IPS-18c (cell line): Measurements from ENCODE around the gene GTPBP1.

Source experiments
- H3K4me3 ChIP-seq: 2 replicates; pipeline ENCODE4 v1.7.0; 2013; ENCODE audit warnings: low read depth, mild to moderate bottlenecking, low read length, moderate library complexity; ENCODE audit not compliant: insufficient read depth
- H3K9me3 ChIP-seq: one replicate; pipeline ENCODE4 v1.6.1; 2013; ENCODE audit warnings: mild to moderate bottlenecking, low read length, moderate library complexity; ENCODE audit not compliant: control insufficient read depth, insufficient read depth

GTPBP1 gene

DNA sequence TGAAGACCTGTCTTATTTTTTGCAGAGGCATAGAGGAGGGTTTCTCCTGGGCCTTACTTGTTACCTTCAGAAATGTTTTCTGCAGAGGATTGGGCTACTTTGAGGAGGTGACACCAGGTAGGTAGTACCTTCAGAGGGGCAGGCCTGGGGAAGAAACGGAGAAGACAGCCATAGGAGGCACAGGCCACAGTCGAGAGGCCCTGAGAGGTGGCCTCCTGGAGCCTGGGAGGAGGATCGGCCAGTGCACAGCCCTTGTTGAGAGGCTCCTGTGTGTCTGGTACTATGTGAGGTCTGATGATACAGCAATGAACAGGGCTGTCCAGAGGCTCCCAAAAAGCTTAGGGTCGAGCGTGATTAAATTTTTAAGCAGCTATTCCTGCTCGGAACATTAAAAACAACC lies 11.5 kb downstream of the GTPBP1 start:
- H3K9me3 ChIP-seq: no peaks in the 10 kb centered on the region
- no peak overlapping the region for H3K4me3 ChIP-seq

DNA sequence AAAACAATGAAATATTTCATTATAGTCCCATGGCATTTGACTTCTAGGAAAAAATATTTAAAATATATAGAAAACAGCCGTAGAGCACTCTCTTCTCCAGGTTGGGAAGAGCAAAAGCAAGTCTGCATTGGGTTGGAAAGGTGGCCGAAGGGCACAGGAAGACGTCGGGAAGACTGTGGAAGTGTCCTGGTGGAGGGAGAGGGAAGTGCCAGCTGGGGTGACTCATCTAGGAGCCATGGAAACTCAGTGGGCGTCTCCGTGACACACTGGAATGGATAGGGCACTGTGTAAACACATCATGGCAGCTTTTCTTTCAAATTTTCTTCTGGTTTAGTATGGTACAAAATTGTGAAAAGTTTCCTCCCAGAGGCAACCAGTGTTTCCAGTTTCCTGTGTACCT lies 12.7 kb downstream of the GTPBP1 start:
- H3K9me3 ChIP-seq: no peaks in the 10 kb centered on the region
- no peak overlapping the region for H3K4me3 ChIP-seq

DNA sequence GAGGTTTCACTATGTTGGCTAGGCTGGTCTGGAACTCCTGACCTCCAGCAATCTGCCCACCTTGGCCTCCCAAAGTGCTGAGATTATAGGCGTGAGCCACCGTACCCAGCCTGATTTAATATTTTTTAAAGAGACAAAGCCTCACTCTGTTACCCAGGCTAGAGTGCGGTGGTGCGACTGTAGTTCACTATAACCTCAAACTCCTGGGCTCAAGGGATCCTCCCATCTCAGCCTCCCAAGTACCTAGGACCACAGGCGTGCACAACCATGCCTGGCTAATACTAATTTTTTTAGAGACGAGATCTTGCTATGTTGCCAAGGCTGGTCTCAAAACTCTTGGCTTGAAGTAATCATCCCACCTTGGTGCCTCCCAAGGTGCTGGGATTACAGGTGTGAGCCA lies 13.5 kb downstream of the GTPBP1 start:
- Histone ChIP-seq H3K4me3 (no peak overlapping the region), H3K9me3 (no peaks in the 10 kb centered on the region)

DNA sequence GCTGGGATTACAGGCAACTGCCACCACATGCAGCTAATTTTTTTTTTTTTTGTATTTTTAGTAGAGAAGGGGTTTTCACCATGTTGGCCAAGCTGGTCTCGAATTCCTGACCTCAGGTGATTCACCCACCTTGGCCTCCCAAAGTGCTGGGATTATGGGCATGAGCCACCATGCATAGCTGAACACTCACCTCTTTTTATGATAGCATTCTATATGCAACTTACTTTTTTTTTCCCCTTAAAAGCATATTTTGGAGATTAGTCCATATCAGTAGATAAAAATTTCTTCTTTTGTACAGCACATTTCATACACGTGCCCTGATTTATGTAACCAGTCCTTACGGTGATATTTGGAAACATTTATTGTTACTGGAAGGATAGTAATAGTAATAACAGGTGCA lies 14.6 kb downstream of the GTPBP1 start:
- H3K9me3 ChIP-seq: no peaks in the 10 kb centered on the region
- H3K4me3 ChIP-seq: no peak overlapping the region

DNA sequence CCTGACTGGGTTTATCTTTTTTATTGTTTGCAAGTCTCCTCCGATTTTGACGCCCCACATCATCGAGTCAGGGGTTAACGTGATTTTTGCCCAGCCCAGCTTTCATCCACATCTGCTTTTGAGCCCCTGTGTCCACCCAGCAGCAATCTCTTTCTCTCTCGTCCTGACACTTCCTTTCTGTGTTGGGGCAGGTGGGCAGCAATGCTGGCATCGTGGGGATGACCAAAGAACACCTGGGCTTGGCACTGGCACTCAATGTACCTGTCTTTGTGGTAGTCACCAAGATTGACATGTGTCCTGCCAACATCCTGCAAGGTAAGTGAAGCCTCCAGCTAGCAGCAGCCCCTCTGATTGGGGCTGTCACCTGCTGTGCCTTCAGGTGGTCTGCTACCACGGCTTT lies 15.8 kb downstream of the GTPBP1 start:
- H3K4me3 ChIP-seq: no peak overlapping the region
- H3K9me3 ChIP-seq: no peaks in the 10 kb centered on the region

DNA sequence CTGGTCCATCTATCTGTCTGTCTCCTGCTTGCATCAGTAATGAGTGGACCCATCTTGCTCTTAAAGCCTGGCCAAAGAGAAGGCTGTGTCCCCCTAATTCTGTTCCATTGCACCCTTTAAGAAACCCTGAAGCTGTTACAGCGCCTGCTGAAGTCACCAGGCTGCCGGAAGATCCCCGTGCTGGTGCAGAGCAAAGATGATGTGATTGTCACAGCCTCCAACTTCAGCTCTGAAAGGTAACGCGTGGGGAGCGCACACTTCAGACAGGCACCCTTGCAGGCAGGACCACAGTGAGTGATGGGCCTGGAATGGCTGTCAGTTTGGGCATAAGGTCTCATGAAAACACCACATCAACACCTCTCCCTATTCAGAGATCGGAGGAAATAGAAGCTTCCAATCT lies 18.4 kb downstream of the GTPBP1 start:
- H3K4me3 ChIP-seq: no peak overlapping the region
- H3K9me3 ChIP-seq: no peaks in the 10 kb centered on the region

DNA sequence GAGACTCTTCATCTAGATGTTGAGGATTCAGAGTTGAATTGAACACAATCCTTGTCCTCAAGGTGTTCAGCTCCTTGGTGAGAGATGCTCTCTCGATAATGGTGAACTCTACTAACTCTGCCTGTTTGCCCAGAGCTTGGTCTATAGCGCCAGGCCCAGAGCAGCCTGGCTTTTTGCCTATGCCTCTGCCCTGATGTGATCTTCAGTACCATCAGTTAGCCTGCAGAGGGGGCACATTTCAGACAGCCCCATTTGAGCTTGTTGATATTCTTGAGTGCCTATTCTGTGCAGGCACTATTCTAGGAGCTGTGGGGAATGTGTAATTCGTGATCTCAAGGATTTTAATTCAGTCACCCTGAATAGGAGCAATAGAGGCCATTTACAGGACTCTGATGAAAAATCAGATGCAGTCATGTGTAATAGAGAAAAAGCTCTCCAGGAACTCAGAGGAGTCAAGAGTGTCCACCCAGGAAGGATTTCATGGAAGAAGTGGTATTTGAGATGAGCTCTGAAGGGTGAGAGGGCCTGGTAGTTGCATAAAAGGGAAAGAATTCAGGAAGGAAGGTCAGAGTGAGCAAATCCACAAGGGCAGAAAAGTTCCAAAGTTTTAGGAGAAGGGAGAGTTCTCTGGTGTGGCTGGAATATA lies 19.3 kb downstream of the GTPBP1 start:
- Histone ChIP-seq H3K9me3 (no peaks in the 10 kb centered on the region), H3K4me3 (no peak overlapping the region)

DNA sequence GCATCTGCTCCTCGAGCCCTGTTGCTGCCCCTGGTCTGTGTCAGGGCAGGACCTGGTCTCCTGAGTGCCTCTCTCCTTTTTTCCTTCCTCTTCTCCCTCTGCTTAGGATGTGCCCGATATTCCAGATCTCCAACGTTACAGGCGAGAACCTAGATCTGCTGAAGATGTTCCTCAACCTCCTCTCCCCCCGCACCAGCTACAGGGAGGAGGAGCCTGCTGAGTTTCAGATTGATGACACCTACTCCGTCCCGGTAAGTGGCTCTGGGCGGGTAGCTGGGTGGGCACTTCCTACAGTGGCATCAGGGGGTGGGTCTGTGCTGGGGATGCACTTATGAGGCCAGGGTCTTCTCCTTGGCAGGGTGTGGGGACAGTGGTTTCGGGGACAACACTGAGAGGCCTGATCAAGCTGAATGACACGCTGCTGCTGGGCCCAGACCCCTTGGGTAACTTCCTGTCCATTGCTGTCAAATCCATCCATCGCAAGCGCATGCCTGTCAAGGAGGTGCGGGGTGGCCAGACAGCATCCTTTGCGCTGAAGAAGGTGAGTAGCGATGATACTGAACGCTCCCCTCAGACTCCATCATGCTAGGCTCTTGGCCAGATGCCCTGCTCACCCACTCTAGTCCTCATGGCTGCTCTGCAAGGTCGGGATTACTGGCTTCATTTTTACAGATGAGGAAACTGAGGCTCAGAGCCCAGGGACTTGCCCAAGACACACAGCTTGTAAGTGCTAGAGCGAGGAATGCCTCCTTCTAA lies 20.3 kb downstream of the GTPBP1 start:
- Histone ChIP-seq H3K9me3 (no peaks in the 10 kb centered on the region), H3K4me3 (no peak overlapping the region)

DNA sequence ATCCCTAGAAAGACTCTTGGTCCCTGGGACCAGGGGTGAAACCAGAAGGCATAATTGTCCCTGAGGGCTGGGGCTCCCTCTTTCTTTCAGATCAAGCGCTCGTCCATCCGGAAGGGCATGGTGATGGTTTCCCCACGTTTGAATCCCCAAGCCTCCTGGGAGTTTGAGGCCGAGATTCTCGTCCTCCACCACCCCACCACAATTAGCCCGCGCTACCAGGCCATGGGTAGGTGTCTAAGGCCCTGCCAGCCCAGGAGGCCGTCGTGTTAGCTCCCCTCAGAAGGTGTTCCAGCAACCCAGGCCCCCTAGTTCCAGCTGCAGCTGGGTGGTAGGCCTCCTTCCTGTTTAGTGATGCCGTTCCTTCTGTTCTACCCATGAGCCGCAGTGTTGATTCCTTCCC lies 21.4 kb downstream of the GTPBP1 start:
- no peak overlapping the region for H3K4me3 ChIP-seq

DNA sequence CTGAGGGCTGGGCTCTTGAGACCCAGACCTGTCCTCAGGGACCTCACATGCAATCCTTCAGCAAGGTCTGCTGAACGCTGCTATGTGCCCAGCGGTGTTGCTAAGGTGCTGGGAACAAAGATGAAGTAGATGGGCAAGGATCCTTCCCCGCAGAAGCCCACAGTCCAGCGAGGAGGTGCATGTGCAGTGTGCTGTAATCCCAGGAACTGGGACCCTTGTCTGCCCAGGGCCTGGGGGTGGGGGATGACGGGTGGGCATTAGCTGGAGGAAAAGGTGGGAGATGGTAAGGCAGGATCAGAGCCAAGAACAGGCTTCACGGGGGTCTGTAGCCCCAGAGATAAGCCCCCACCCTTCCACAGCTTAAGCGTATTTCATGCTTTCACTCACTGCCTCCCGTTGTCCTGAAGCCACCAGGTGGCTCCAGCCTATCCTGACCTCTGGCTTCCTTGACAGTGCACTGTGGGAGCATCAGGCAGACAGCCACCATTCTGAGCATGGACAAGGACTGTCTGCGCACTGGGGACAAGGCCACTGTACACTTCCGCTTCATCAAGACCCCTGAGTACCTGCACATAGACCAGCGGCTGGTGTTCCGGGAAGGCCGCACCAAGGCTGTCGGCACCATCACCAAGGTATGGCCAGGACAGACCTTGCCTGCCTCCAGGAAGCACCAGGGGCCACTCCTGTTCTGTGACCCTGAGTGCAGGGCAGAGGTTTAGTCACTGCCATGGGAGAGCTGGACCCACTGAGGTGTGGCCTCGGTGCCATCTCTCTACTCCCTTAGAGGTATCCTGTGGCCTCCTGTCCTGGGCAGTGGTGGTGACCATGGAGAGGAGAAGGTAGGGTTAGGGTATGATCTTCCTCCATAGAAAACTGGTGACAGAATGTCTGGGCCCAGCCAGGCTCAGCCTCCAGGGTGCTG lies 22.0 kb downstream of the GTPBP1 start:
- no peaks in the 10 kb centered on the region for H3K9me3 ChIP-seq
- H3K4me3 ChIP-seq: no peak overlapping the region

More for the DNA sequence above, 21.4 kb downstream of the GTPBP1 start:
- H3K9me3 ChIP-seq: no peaks in the 10 kb centered on the region

DNA sequence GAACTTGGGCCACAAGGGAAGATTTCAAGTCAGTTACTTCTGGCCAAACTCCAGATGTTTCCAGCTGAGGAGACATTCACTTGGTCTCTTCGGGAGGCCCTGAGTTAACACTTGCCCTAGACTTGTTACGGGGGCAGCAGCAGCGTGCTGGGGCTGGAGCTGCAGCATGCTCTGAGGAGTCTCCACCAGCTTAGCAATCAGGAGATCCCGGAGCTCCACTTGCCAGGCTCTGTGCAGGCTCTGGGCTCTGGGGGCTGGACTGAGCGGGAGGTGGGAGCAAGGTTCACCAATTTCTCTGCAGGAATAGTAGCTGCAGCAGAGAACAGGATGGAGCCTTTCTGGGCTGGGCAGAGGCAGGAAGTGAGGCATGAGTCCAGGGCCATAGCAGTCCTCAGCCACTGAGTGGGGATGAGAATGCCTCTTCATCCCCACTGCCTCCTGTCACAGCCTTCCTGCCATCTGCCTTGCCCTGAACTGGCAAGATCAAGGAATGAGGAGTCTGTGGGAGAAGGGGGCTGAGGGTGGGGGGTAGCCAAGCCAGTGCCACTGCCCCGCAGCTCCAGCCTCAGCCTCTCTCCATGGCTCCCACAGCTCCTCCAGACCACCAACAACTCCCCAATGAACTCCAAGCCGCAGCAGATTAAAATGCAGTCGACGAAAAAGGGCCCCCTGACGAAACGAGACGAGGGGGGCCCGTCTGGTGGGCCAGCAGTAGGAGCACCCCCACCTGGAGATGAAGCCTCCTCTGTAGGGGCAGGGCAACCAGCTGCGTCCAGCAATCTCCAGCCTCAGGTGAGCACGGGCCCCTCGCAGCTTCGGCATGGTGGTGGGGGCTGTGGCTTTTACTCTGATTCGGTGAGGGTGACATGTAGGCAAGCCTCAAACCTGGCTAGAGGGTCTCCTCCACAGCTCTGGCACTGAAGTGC lies 23.4 kb downstream of the GTPBP1 start:
- no peak overlapping the region for H3K4me3 ChIP-seq
- no peaks in the 10 kb centered on the region for H3K9me3 ChIP-seq

DNA sequence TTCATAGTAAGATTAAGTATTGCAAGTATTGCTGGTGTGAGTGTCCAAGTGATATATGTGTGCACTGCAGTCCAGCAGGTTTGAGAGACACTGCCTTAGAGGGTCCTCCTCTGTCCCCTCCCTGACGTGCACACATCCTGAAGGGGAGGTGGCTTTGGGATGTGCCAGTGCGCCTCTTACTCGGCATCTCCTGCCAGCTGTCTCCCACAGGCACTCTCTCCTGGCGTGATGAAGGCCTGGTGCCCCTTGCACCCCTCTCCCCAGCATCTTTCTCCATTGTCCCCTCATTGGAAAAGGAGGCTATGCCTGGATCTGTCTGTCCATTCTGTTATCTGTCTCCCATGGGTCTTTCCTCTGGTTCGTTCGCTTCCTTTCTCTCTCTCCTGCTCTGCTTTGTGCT lies 24.2 kb downstream of the GTPBP1 start:
- H3K4me3 ChIP-seq: no peak overlapping the region
- no peaks in the 10 kb centered on the region for H3K9me3 ChIP-seq

DNA sequence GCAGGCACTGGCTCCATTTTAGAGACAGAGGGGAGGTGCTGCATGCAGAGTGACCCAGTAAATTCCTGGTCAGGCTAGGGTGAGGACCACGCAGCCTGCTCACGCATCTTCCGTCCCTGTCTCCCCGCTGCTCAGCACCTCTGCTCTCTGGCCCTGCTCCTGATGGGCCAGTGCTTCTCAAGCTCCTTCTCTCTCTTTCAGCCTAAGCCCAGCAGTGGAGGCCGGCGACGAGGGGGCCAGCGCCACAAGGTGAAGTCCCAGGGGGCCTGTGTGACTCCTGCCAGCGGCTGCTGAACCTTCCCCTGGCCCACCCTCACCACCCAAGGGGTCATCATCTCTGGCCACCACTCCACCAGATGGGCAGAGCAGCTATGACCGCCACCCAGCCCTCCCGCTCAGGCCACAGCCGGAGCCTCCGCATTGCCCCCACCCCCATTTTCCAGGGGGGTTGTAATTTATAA lies 24.7 kb downstream of the GTPBP1 start:
- Histone ChIP-seq H3K4me3 (no peak overlapping the region), H3K9me3 (no peaks in the 10 kb centered on the region)

DNA sequence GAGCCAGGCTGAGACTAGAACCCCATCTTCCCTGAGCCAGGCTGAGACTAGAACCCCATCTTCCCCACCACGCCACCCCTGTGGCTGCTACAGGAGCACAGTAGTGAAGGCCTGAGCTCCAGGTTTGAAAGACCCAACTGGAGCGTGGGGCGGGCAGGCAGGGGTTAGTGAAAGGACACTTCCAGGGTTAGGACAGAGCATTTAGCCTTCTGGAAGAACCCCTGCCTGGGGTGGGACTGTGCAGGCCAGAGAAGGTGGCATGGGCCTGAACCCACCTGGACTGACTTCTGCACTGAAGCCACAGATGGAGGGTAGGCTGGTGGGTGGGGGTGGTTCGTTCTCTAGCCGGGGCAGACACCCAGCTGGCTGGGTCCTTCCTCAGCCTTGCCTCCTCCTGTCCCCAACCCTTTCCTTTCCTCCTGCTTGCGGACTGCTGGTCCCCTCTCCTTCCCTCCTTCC lies 26.0 kb downstream of the GTPBP1 start:
- no peak overlapping the region for H3K4me3 ChIP-seq

DNA sequence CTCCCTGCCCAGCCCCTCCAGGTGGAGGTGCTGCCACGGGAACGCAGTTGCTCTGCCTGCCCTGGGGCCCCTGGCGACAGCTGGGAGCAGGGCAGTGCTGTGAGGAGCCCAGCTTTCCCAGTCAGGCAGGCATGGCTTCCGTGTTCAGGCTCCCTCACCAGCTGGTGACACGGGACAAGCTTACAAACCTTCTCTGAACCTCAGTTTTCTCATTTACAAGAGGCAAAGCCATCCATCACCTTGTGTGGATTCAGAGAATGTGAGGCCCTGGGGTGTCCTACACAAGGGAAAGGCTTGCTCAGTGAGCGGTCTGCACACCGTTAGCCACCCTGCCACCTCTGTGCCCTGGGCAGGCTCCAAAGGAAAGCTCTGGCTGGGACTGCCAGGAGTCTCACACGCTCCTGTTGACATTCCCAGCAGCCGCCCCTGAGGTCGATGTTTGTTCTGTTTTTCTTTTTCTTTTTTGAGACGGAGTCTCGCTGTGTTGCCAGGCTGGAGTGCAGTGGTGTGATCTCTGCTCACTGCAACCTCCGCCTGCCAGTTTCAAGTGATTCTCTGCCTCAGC lies 26.6 kb downstream of the GTPBP1 start:
- no peaks in the 10 kb centered on the region for H3K9me3 ChIP-seq
- H3K4me3 ChIP-seq: no peak overlapping the region

More for the DNA sequence above, 26.0 kb downstream of the GTPBP1 start:
- no peaks in the 10 kb centered on the region for H3K9me3 ChIP-seq

DNA sequence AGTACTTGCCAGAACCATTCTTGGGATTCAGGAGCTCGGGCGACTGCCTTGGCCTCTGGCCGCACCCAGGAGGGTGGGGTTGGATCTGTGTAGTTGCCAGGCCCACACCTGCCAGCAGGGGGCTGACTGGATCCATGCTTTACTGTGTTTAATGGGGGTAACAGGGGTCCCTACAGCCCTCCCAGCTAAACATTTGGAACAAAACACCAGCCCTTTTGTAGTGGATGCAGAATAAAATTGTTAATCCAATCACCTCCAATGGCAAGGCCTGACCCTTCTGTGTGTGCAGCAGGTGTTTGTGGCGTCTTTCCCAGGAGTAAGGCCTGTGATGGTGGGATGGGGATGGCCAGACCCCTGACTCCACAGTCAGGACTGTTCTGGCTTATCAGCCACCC lies 27.6 kb downstream of the GTPBP1 start:
- Histone ChIP-seq H3K9me3 (no peaks in the 10 kb centered on the region), H3K4me3 (no peak overlapping the region)
